Stomach (tissue), 9 donors: ENCODE data around the gene PAQR5. TPM values are rescaled to one million over a fixed set of nuclear protein-coding genes. Genes with fewer than 3 reads are reported as not detected.

Experiments used
- DNase-seq, 2 donors: peaks; one replicate each; pipeline versions ENCODE4 v3.0.0 to v3.0.0-alpha.2; 2013 to 2019
- H3K27ac ChIP-seq, 5 donors: fragments of 200-600 bp in 4 of 5; sonication (generic) in 4 of 5; one replicate each; pipeline ENCODE4 v1.5.1; 2013 to 2019; ENCODE audit warnings: mild to moderate bottlenecking in 1 of 5, moderate library complexity in 1 of 5
- H3K27me3 ChIP-seq, 3 donors: fragments of 200-600 bp; sonication (generic); one replicate each; pipeline ENCODE4 v1.5.1; 2017 to 2019; ENCODE audit warnings: mixed run types in 1 of 3
- H3K36me3 ChIP-seq, 4 donors: fragments of 200-600 bp; sonication (generic); 1 replicate in 3 of 4; 2 replicates in 1 of 4; pipeline ENCODE4 v1.5.1; 2016 to 2019
- H3K4me1 ChIP-seq, 4 donors: fragments of 200-600 bp; sonication (generic); one replicate each; pipeline ENCODE4 v1.5.1; 2016 to 2019
- H3K4me3 ChIP-seq, 4 donors: fragments of 200-600 bp; sonication (generic) in 3 of 4; one replicate each; pipeline ENCODE4 v1.5.1; 2016 to 2019; ENCODE audit warnings: mild to moderate bottlenecking in 1 of 4
- H3K9me3 ChIP-seq, 4 donors: fragments of 200-600 bp; sonication (generic); one replicate each; pipeline ENCODE4 v1.5.1; 2016 to 2019
- CTCF ChIP-seq, 7 experiments: fragments of 450-650 bp in 4 of 7; fragments of 200-600 bp in 3 of 7; sonication (generic) in 3 of 7; IDR thresholded peaks; one replicate each; pipeline ENCODE4 v1.5.1; 2016 to 2019; ENCODE audit warnings: antibody characterized with exemption in 7 of 7, control low read depth in 2 of 7, mild to moderate bottlenecking in 1 of 7
- EP300 ChIP-seq: sonication (generic); formaldehyde crosslinking; IDR thresholded peaks from one replicate; pipeline ENCODE4 v1.6.1; 2017; ENCODE audit warnings: antibody characterized with exemption
- POLR2A ChIP-seq, 4 donors: fragments of 450-650 bp; IDR thresholded peaks; one replicate each; pipeline ENCODE4 v1.6.1; 2016; ENCODE audit warnings: antibody characterized with exemption in 4 of 4, control low read depth in 2 of 4, mild to moderate bottlenecking in 1 of 4, moderate library complexity in 1 of 4
- POLR2AphosphoS5 ChIP-seq, 3 donors: sonication (generic); formaldehyde crosslinking; IDR thresholded peaks; one replicate each; pipeline ENCODE4 v1.6.1; 2016; ENCODE audit warnings: antibody characterized with exemption in 3 of 3
- WGBS, 5 donors: extraction: QIAGEN DNeasy Blood & Tissue Kit in 3 of 5; methylation state at CpG; one replicate each; pipeline versions ENCODE4 v1.1.5 to v1.1.7; 2013 to 2018; 5-methylcytosine and 5-hydroxymethylcytosine counted together
- intact Hi-C: fragments of 100-400 bp; cut with DNase I; formaldehyde crosslinking; loops from one replicate; pipeline ENCODE4 v1.15.1; 2023; ENCODE audit warnings: low total_unique reads
- polyA plus RNA-seq, 3 donors: library from polyadenylated mRNA; stranded (reverse); fragments of 200-250 nt; gene quantifications; one replicate each; pipeline ENCODE4 v1.2.3, GENCODE V29; 2013
- total RNA-seq, 5 donors: library from RNA; depleted of rRNA; stranded (reverse); fragments of >200 nt; gene quantifications; one replicate each; pipeline versions ENCODE4 v1.1.0 to v1.2.3, GENCODE V29; 2014 to 2016
- donor health status: healthy with polysubstance abuse.
- donor health status: Bipolar disorder and iron deficiency.
- donor health status: healthy.

Gene PAQR5
- total and polyA plus RNA-seq, 8 donors, result 3.6 to 37.9 (median 7.5) TPM; not detected in 1

GRCh38 chr15:69342460-69343076, 43.9 kb downstream of the PAQR5 start:
- intact Hi-C loops, result no loop called here
- WGBS, 5 donors, result 69 to 80% (median 73%) methylated on average over 3 of the region's 3 CpGs
- no peak for TF ChIP-seq POLR2A (IDR thresholded peaks at IDR 0.05)
- no peak for TF ChIP-seq POLR2AphosphoS5 (IDR thresholded peaks at IDR 0.05)
- TF ChIP-seq EP300, result no peak
- TF ChIP-seq CTCF (IDR thresholded peaks at IDR 0.05), result no peak

GRCh38 chr15:69343133-69343532, 44.4 kb downstream of the PAQR5 start:
- Histone ChIP-seq H3K27ac (no peak overlapping the region), H3K4me3 (no peak overlapping the region), H3K4me1 (no peaks in the 10 kb centered on the region), H3K36me3 (no peaks in the 10 kb centered on the region), H3K9me3 (no peaks in the 10 kb centered on the region), H3K27me3 (no peaks in the 10 kb centered on the region)
- no peak for DNase-seq
- TF ChIP-seq CTCF (IDR thresholded peaks at IDR 0.05) (no peak), EP300 (no peak), POLR2AphosphoS5 (IDR thresholded peaks at IDR 0.05) (no peak), POLR2A (IDR thresholded peaks at IDR 0.05) (no peak)
- intact Hi-C loops, result no loop called here
- 22 to 48% (median 31%) methylated on average over 2 of the region's 2 CpGs for WGBS, 5 donors

More at GRCh38 chr15:69342460-69343076, 43.9 kb downstream of the PAQR5 start:
- Histone ChIP-seq H3K4me1 (no peaks in the 10 kb centered on the region), H3K27ac (no peak overlapping the region), H3K4me3 (no peak overlapping the region), H3K36me3 (no peaks in the 10 kb centered on the region), H3K9me3 (no peaks in the 10 kb centered on the region), H3K27me3 (no peaks in the 10 kb centered on the region)
- no peak for DNase-seq

- Histone ChIP-seq H3K9me3 (no peaks in the 10 kb centered on the region), H3K4me1 (no peaks in the 10 kb centered on the region), H3K27ac (no peak overlapping the region), H3K4me3 (no peak overlapping the region), H3K27me3 (no peaks in the 10 kb centered on the region), H3K36me3 (no peaks in the 10 kb centered on the region)
- intact Hi-C loops, result no loop called here
- DNase-seq, result no peak
- WGBS, 5 donors, result 79 to 91% (median 84%) methylated on average over 2 of the region's 2 CpGs
- TF ChIP-seq EP300, result no peak
- no peak for TF ChIP-seq POLR2AphosphoS5 (IDR thresholded peaks at IDR 0.05)
- TF ChIP-seq POLR2A (IDR thresholded peaks at IDR 0.05), result no peak
- no peak for TF ChIP-seq CTCF (IDR thresholded peaks at IDR 0.05)
These were observed 45.5 kb downstream of the PAQR5 start for GRCh38 chr15:69344238-69344637.

GRCh38 chr15:69346112-69346511, 47.4 kb downstream of the PAQR5 start:
- TF ChIP-seq POLR2AphosphoS5 (IDR thresholded peaks at IDR 0.05) (no peak), CTCF (IDR thresholded peaks at IDR 0.05) (no peak), EP300 (no peak), POLR2A (IDR thresholded peaks at IDR 0.05) (no peak)
- H3K4me1 ChIP-seq, result no peaks in the 10 kb centered on the region
- no peaks in the 10 kb centered on the region for H3K36me3 ChIP-seq
- no peak for DNase-seq
- H3K4me3 ChIP-seq, result no peak overlapping the region
- intact Hi-C loops, result no loop called here
- no peak overlapping the region for H3K27ac ChIP-seq
- 82 to 94% (median 92%) methylated on average over 5 of the region's 5 CpGs for WGBS, 5 donors
- no peaks in the 10 kb centered on the region for H3K9me3 ChIP-seq
- H3K27me3 ChIP-seq, result no peaks in the 10 kb centered on the region
